ENCODE data around the gene PPBP. TPM values are rescaled to one million over a fixed set of nuclear protein-coding genes. Genes with fewer than 3 reads are reported as not detected.
A peak's percentile ranks its signal among the peaks of the same experiment; 100 is the strongest.

Gene PPBP
- polyA plus RNA-seq, 1 donor (not counting 4 experiments of a cell fraction or from before 2014, with no cell fraction given), result 0.42 TPM

- Histone ChIP-seq H3K36me3 (ENCODE audit: control insufficient read depth in 2 of 2, extremely low read depth in 1 of 2, insufficient read depth in 2 of 2, low read length in 2 of 2) (no peaks in the 10 kb centered on the region), H4K20me1 (ENCODE audit: control insufficient read depth, extremely low read depth, insufficient read depth, low read length) (no peaks in the 10 kb centered on the region), H3K4me3 (ENCODE audit: control insufficient read depth in 2 of 3, extremely low read depth in 1 of 3, insufficient read depth in 2 of 3, low read depth in 1 of 3, low read length in 3 of 3) (no peak overlapping the region), H3K9me1 (ENCODE audit: control insufficient read depth, extremely low read depth, insufficient read depth, low read length) (no peaks in the 10 kb centered on the region), H3K4me2 (ENCODE audit: control insufficient read depth, extremely low read depth, insufficient read depth, low read depth, low read length) (no peak overlapping the region), H3K9ac (ENCODE audit: control insufficient read depth, extremely low read depth, insufficient read depth, low read length) (no peak overlapping the region), H2AFZ (ENCODE audit: control insufficient read depth, low read length) (no peak overlapping the region), H3K4me1 (ENCODE audit: control insufficient read depth, extremely low read depth, insufficient read depth, low read length) (peaks cover 5% of the 10 kb centered on the region), H3K27me3 (ENCODE audit: control insufficient read depth, extremely low read depth, insufficient read depth, low read length) (peaks cover 3% of the 10 kb centered on the region), H3K79me2 (ENCODE audit: control insufficient read depth, insufficient read depth, low read length) (no peaks in the 10 kb centered on the region), H3K27ac (ENCODE audit: control insufficient read depth, insufficient read depth, low read length) (no peak overlapping the region), H3K9me3 (ENCODE audit: control insufficient read depth, low read depth, low read length) (no peaks in the 10 kb centered on the region)
- FAIRE-seq (no peak), DNase-seq (ENCODE audit: low read depth, low spot score) (no peak)
- TF ChIP-seq CTCF (optimal IDR thresholded peaks at IDR 0.05 in 1 of 3, IDR thresholded peaks at IDR 0.05 in 1 of 3, conservative IDR thresholded peaks at IDR 0.05 in 1 of 3; ENCODE audit: extremely low read depth in 1 of 3, insufficient read depth in 2 of 3, low read length in 3 of 3), result no peak
- TF ChIP-seq EZH2 (IDR thresholded peaks at IDR 0.05; ENCODE audit: low read length), result no peak
- dilution Hi-C loops (cut with MboI; ENCODE audit: extremely low pct_ligation_motif_present, low sequenced_read_pairs), result no loop called here
Observed at GRCh38 chr4:73947239-73947985, 40.6 kb downstream of the PPBP start.

- DNase-seq (ENCODE audit: low read depth, low spot score) (no peak), FAIRE-seq (peak; percentile 32)
- Histone ChIP-seq H3K36me3 (ENCODE audit: control insufficient read depth in 2 of 2, extremely low read depth in 1 of 2, insufficient read depth in 2 of 2, low read length in 2 of 2) (no peaks in the 10 kb centered on the region), H2AFZ (ENCODE audit: control insufficient read depth, low read length) (no peak overlapping the region), H3K4me2 (ENCODE audit: control insufficient read depth, extremely low read depth, insufficient read depth, low read depth, low read length) (no peak overlapping the region), H3K9ac (ENCODE audit: control insufficient read depth, extremely low read depth, insufficient read depth, low read length) (no peak overlapping the region), H4K20me1 (ENCODE audit: control insufficient read depth, extremely low read depth, insufficient read depth, low read length) (no peaks in the 10 kb centered on the region), H3K27ac (ENCODE audit: control insufficient read depth, insufficient read depth, low read length) (no peak overlapping the region), H3K27me3 (ENCODE audit: control insufficient read depth, extremely low read depth, insufficient read depth, low read length) (peaks cover 3% of the 10 kb centered on the region), H3K79me2 (ENCODE audit: control insufficient read depth, insufficient read depth, low read length) (no peaks in the 10 kb centered on the region), H3K9me1 (ENCODE audit: control insufficient read depth, extremely low read depth, insufficient read depth, low read length) (no peaks in the 10 kb centered on the region), H3K9me3 (ENCODE audit: control insufficient read depth, low read depth, low read length) (no peaks in the 10 kb centered on the region), H3K4me1 (ENCODE audit: control insufficient read depth, extremely low read depth, insufficient read depth, low read length) (peaks cover 5% of the 10 kb centered on the region), H3K4me3 (ENCODE audit: control insufficient read depth in 2 of 3, extremely low read depth in 1 of 3, insufficient read depth in 2 of 3, low read depth in 1 of 3, low read length in 3 of 3) (no peak overlapping the region)
- no peak for TF ChIP-seq EZH2 (IDR thresholded peaks at IDR 0.05; ENCODE audit: low read length)
- TF ChIP-seq CTCF (optimal IDR thresholded peaks at IDR 0.05 in 1 of 3, IDR thresholded peaks at IDR 0.05 in 1 of 3, conservative IDR thresholded peaks at IDR 0.05 in 1 of 3; ENCODE audit: extremely low read depth in 1 of 3, insufficient read depth in 2 of 3, low read length in 3 of 3), result no peak
- dilution Hi-C loops (cut with MboI; ENCODE audit: extremely low pct_ligation_motif_present, low sequenced_read_pairs), result no loop called here
Observed at GRCh38 chr4:73945674-73946449, 42.1 kb downstream of the PPBP start.

Measured in keratinocyte (primary cell).